ENCODE data around the gene AXL. TPM values are rescaled to one million over a fixed set of nuclear protein-coding genes. Genes with fewer than 3 reads are reported as not detected.

AXL gene
- total and polyA plus RNA-seq, 2 of the 13 experiments (the other 11 are each of a cell fraction or from before 2014, with no cell fraction given), result 0.71 to 5.9 TPM

- TF ChIP-seq NRL (CRISPR knock-in tag; IDR thresholded peaks at IDR 0.05; ENCODE audit: borderline replicate concordance), result no peak
- 0 out of 2 replicates have a peak, but pooled peaks have one; percentile 2 for TF ChIP-seq GATAD1 (CRISPR knock-in tag; IDR thresholded peaks at IDR 0.05)
- 0 out of 2 replicates have a peak, but pooled peaks have one; percentile 2 for TF ChIP-seq ZNF574 (CRISPR knock-in tag; IDR thresholded peaks at IDR 0.05)
- no peak for TF ChIP-seq ARHGAP35 (CRISPR knock-in tag; IDR thresholded peaks at IDR 0.05; ENCODE audit: borderline replicate concordance)
- TF ChIP-seq GLI4 (CRISPR knock-in tag; IDR thresholded peaks at IDR 0.05; ENCODE audit: borderline replicate concordance), result no peak
These were observed 46.6 kb downstream of the AXL start (continued) for GRCh38 chr19:41265395-41266153.

GRCh38 chr19:41269055-41269454 is 50.0 kb downstream of the AXL start:
- Histone ChIP-seq H4K20me1 (ENCODE audit: insufficient read depth, low read length) (no peaks in the 10 kb centered on the region), H3K27ac (ENCODE audit: extremely low read length, insufficient read depth, low read length) (no peak overlapping the region), H3K9ac (ENCODE audit: insufficient read depth, low read depth, low read length) (no peak overlapping the region), H2AFZ (ENCODE audit: low read length) (no peak overlapping the region), H3K4me1 (ENCODE audit: insufficient read depth, low read length) (peaks cover 19% of the 10 kb centered on the region), H3K79me2 (ENCODE audit: insufficient read depth, low read length) (peaks cover 44% of the 10 kb centered on the region), H3K27me3 (ENCODE audit: control insufficient read depth in 1 of 2, insufficient read depth in 2 of 2, low read length in 2 of 2) (no peaks in the 10 kb centered on the region; a peak in 1 of 5 replicates), H3K9me3 (ENCODE audit: low read length) (no peaks in the 10 kb centered on the region), H3K4me3 (replicated peaks in 1 of 3; ENCODE audit: insufficient read depth in 1 of 3, low read depth in 2 of 3, low read length in 3 of 3) (no peak overlapping the region), H3K36me3 (replicated peaks in 1 of 2; ENCODE audit: control insufficient read depth in 1 of 2, insufficient read depth in 2 of 2, low read length in 2 of 2) (peaks cover 36 to 65% of the 10 kb centered on the region in 2 experiments), H3K4me2 (ENCODE audit: low read depth, low read length) (no peak overlapping the region)
- BruUV-seq (replicated peaks), result no TSS peak
- TF ChIP-seq MNT (IDR thresholded peaks at IDR 0.05) (no peak), MYC (CRISPR knock-in tag; IDR thresholded peaks at IDR 0.05; ENCODE audit: borderline replicate concordance) (no peak), REL (CRISPR knock-in tag; conservative IDR thresholded peaks at IDR 0.05) (no peak), RBAK (CRISPR knock-in tag; IDR thresholded peaks at IDR 0.05) (no peak), JUN (CRISPR knock-in tag; IDR thresholded peaks at IDR 0.05) (no peak), ZNF121 (CRISPR knock-in tag; IDR thresholded peaks at IDR 0.05) (0 out of 2 replicates have a peak, but pooled peaks have one; percentile 37), NONO (IDR thresholded peaks at IDR 0.05) (no peak), NONO (CRISPR knock-in tag; conservative IDR thresholded peaks at IDR 0.05) (no peak), ZNF205 (CRISPR knock-in tag; IDR thresholded peaks at IDR 0.05) (no peak)
- intact Hi-C loops (cut with micrococcal nuclease; ENCODE audit: unreplicated experiment) (no loop called here), in situ Hi-C loops (cut with HindIII; ENCODE audit: extremely low pct_ligation_motif_present, low pct_unique_long_range_greater_than_20kb) (loop anchor here (5.0 kb wide), 1 partner anchor 38 kb away; no protein-coding TSS in a partner anchor)
- ATAC-seq, result no peak
- 100% methylated on average over 2 of the region's 2 CpGs for WGBS (ENCODE audit: low lambda C conversion rate)
- FAIRE-seq, result no peak
- DNase-seq (ENCODE audit: low spot score), result no peak
- ChIA-PET CTCF (ENCODE audit: low intra/inter-chr PET ratio, low total read pairs) (no interaction called here), POLR2A (interaction anchor here (1.0 kb wide), 1 partner anchor 43 kb away, joined by 3 read pairs; no protein-coding TSS in a partner anchor)

Data from HepG2 (cell line).